Osteoblast (primary cell): Measurements from ENCODE around the gene SHC2. TPM values are rescaled to one million over a fixed set of nuclear protein-coding genes. Genes with fewer than 3 reads are reported as not detected.

Experiments used
- DNase-seq: peaks from one replicate; pipeline ENCODE4 v3.0.0; 2011; ENCODE audit warnings: low spot score, mixed read lengths; ENCODE audit not compliant: insufficient read length; ENCODE audit errors: missing footprints
- H2AFZ ChIP-seq: 2 replicates; pipeline ENCODE4 v1.6.0; 2011; ENCODE audit warnings: mild to moderate bottlenecking, low read length
- H3K27ac ChIP-seq: 2 replicates; pipeline ENCODE4 v1.5.1; 2011; ENCODE audit warnings: mild to moderate bottlenecking, low read depth, low read length, moderate library complexity
- H3K27me3 ChIP-seq: 2 replicates; pipeline ENCODE4 v1.6.0; 2012; ENCODE audit warnings: mild to moderate bottlenecking, control low read depth, inconsistent platforms, low read length, moderate library complexity; ENCODE audit not compliant: insufficient read depth
- H3K36me3 ChIP-seq: 2 replicates; pipeline ENCODE4 v1.5.1; 2011; ENCODE audit warnings: mild to moderate bottlenecking, low read length, control low read depth, moderate library complexity; ENCODE audit not compliant: insufficient read depth
- H3K4me1 ChIP-seq: 2 replicates; pipeline ENCODE4 v1.5.1; 2011; ENCODE audit warnings: mild to moderate bottlenecking, low read length, control low read depth, moderate library complexity; ENCODE audit not compliant: insufficient read depth
- H3K4me2 ChIP-seq: 2 replicates; pipeline ENCODE4 v1.6.0; 2011; ENCODE audit warnings: mild to moderate bottlenecking, low read length; ENCODE audit not compliant: insufficient read depth
- H3K4me3 ChIP-seq: fragments of 200-600 bp; sonication (generic); 3 replicates; pipeline ENCODE4 v1.5.1; 2012; ENCODE audit warnings: mild to moderate bottlenecking, low read length, inconsistent platforms; ENCODE audit not compliant: insufficient read depth
- H3K79me2 ChIP-seq: 2 replicates; pipeline ENCODE4 v1.6.0; 2012; ENCODE audit warnings: mild to moderate bottlenecking, low read length, control low read depth, inconsistent platforms; ENCODE audit not compliant: insufficient read depth
- H3K9me3 ChIP-seq: 2 replicates; pipeline ENCODE4 v1.5.1; 2011; ENCODE audit warnings: low read depth, low read length, control low read depth
- H4K20me1 ChIP-seq: 2 replicates; pipeline ENCODE4 v1.6.0; 2012; ENCODE audit warnings: mild to moderate bottlenecking, low read length, control low read depth; ENCODE audit not compliant: insufficient read depth
- CTCF ChIP-seq: IDR thresholded peaks from 2 replicates; pipeline ENCODE4 v1.5.1; 2011; ENCODE audit warnings: mild to moderate bottlenecking, low read depth, low read length, moderate library complexity; ENCODE audit errors: extremely low read depth
- total RNA-seq: library from RNA; depleted of rRNA; stranded (reverse); fragments of >200 nt; gene quantifications from 2 replicates; pipeline ENCODE4 v1.2.3, GENCODE V29; 2012

The SHC2 gene
- total RNA-seq, 1 donor = 0.36 TPM

GRCh38 chr19:485583-486236, 24.9 kb upstream of the SHC2 start:
- no peak for TF ChIP-seq CTCF
- no peaks in the 10 kb centered on the region for H4K20me1 ChIP-seq
- H3K36me3 ChIP-seq = no peaks in the 10 kb centered on the region
- H3K4me1 ChIP-seq = peaks cover 14% of the 10 kb centered on the region
- H2AFZ ChIP-seq = peak overlapping the region; percentile 81
- H3K79me2 ChIP-seq = no peaks in the 10 kb centered on the region
- no peak overlapping the region for H3K27ac ChIP-seq
- H3K4me2 ChIP-seq = peak overlapping the region; percentile 55
- peaks cover 2% of the 10 kb centered on the region for H3K27me3 ChIP-seq
- DNase-seq = peak; percentile 97
- H3K9me3 ChIP-seq = no peaks in the 10 kb centered on the region
- H3K4me3 ChIP-seq = peak overlapping the region; percentile 39

- no peaks in the 10 kb centered on the region for H4K20me1 ChIP-seq
- no peak for TF ChIP-seq CTCF
- H3K36me3 ChIP-seq = no peaks in the 10 kb centered on the region
- H3K4me1 ChIP-seq = peaks cover 14% of the 10 kb centered on the region
- no peaks in the 10 kb centered on the region for H3K9me3 ChIP-seq
- no peak overlapping the region for H2AFZ ChIP-seq
- H3K79me2 ChIP-seq = no peaks in the 10 kb centered on the region
- no peak overlapping the region for H3K27ac ChIP-seq
- H3K4me2 ChIP-seq = peak overlapping the region; percentile 55
- peaks cover 2% of the 10 kb centered on the region for H3K27me3 ChIP-seq
- peak; percentile 62 for DNase-seq
- H3K4me3 ChIP-seq = no peak overlapping the region
Observed at GRCh38 chr19:485077-485476, 24.2 kb upstream of the SHC2 start.

GRCh38 chr19:484494-484893, 23.7 kb upstream of the SHC2 start:
- no peak overlapping the region for H3K27ac ChIP-seq
- H3K27me3 ChIP-seq = peaks cover 2% of the 10 kb centered on the region
- H3K36me3 ChIP-seq = no peaks in the 10 kb centered on the region
- TF ChIP-seq CTCF = no peak
- H2AFZ ChIP-seq = no peak overlapping the region
- no peaks in the 10 kb centered on the region for H3K79me2 ChIP-seq
- peak; percentile 21 for DNase-seq
- H3K4me2 ChIP-seq = no peak overlapping the region
- no peak overlapping the region for H3K4me3 ChIP-seq
- H3K4me1 ChIP-seq = peaks cover 8% of the 10 kb centered on the region
- H4K20me1 ChIP-seq = no peaks in the 10 kb centered on the region
- H3K9me3 ChIP-seq = no peaks in the 10 kb centered on the region

GRCh38 chr19:483332-484072, 22.7 kb upstream of the SHC2 start:
- Histone ChIP-seq H3K27me3 (peaks cover 2% of the 10 kb centered on the region), H3K9me3 (no peaks in the 10 kb centered on the region), H3K27ac (no peak overlapping the region), H3K4me2 (no peak overlapping the region), H3K4me3 (no peak overlapping the region), H3K36me3 (no peaks in the 10 kb centered on the region), H2AFZ (no peak overlapping the region), H4K20me1 (no peaks in the 10 kb centered on the region), H3K79me2 (no peaks in the 10 kb centered on the region), H3K4me1 (peaks cover 8% of the 10 kb centered on the region)
- no peak for TF ChIP-seq CTCF
- DNase-seq = peak; percentile 67
